COLO829 (cell line): Measurements from ENCODE around the gene B3GNT9.
"Not testable (repeated sequence)": the region's sequence is repeated elsewhere in the genome, so short reads cannot be mapped to it uniquely, and the experiment has no call there.

ENCODE experiments used
- DNase-seq: peaks from one replicate; pipeline ENCODE4 v3.0.0; 2012; ENCODE audit warnings: low spot score

The B3GNT9 gene

DNA sequence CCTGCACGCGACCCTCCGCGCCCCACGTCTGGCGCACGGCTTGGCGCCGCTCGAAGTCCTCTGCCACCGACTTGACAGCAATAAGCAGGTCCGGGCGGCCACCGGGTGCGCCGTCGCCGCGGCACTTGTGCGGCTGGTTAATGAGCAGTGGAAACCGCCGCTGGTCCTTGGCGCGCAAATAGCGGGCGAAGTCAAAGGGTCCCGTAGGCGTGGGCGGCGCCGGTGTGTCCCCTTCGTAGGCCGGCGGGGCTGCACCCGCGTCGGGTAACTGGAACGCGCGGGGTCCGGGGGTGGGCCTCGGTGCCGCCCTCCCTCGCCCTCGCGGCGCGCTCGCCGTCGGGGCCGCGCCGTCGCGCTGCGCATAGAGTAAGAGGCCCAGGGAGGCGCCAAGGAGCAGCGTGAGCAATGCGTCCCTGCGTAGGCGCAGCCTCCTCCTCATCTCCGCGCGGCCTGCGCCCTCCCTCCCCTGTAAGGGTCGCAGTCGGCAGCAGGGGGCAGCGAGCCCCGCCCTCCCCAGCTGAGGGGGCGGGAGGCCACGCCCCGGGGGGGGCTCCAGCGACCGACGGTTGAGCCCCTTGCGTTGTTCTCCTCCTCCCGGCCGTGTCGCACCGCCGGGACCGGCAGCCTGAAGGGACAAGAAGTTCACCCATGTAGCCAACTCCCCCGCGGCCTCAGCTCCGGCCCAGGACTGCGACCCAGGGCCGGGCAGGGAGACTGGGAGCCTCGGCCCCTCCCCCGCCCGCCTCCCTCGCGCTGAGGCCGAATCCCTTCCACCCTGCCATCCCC lies 558 bp downstream of the B3GNT9 start:
- DNase-seq = no peak

DNA sequence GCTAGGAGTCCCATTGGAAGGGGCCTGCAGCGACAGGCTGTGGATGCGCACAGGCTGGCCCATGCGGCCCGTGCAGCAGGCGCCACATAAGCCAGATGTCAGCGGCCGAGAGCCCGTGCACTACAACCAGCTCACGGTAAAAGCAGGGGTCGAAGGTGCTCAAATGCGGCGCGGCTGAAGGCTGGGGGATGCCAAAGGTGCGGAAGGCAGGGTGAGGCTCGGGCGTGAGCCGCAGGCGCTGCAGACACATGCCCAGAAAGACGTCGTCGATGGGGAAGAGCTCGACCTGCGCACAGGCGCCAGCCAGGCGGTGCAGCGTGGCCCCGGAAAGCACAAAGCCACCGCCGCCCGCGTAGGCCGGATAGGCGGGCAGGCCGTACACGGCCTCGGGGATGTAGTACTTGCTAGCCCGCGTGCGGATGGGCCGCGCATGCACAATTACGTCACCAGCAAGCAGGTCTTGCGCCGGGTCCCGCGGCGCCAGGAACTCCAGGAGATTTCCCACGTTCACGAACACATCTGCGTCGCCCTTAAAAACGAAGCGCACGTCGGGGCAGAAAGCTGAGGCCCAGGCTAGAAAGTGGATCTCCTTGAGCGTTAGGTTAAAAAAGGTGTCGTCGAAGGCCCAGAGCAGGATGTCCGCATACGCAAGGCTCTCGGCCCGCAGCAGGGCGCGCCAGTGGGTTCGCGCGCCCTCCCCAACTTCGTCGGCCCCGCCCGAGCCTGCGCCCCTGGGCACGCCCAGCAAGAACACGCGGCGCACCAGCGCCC lies 1.3 kb downstream of the B3GNT9 start:
- DNase-seq = no peak

DNA sequence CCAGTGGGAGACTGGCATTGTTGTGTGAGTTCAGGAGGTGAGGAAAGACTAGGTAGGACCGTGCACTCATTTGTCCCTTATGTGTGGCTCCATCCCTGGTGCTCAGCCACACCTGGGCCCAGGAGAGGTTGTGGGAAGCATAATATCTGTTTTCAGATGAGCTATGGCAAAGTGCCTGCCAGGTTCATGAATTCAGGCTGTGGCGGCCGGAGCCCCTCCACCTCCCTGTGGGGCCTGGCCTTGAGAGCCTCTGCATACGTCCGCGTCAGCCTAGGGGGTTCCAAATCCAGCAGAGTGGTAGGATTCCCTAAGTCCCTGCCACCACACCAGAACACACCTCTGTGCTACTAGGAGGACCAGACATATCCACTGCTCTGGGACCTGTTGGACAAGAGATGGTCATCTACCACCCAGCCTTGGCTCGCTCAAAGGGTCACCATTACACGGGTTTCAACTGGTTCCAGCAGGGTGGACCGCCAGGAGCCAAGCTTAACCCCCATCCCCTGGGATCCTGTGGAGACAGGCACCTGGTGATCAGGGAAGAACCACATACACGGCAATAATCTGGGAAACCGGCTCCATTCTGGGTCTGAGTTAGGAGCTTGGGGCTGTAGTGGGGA lies 2.0 kb downstream of the B3GNT9 start:
- no peak for DNase-seq

DNA sequence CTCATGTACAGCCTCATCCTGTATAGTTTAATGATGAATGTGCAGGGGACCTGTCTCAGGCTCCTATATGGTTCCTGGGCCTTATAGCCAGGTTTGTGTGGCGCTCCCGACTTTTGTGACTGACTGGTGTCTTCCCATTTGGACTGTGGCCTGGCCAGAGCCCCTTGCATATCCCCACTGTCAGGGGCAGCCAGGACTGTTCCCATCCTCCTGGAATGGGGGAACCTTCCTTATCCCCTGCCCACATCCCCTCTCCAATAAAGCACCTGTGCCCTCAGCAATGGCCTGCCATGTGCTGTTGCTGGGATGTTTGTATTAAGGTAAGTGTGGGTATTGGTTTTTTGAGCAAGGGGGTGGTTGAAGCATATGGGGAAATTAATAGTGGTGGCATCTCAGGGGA lies 2.6 kb downstream of the B3GNT9 start:
- DNase-seq = no peak

DNA sequence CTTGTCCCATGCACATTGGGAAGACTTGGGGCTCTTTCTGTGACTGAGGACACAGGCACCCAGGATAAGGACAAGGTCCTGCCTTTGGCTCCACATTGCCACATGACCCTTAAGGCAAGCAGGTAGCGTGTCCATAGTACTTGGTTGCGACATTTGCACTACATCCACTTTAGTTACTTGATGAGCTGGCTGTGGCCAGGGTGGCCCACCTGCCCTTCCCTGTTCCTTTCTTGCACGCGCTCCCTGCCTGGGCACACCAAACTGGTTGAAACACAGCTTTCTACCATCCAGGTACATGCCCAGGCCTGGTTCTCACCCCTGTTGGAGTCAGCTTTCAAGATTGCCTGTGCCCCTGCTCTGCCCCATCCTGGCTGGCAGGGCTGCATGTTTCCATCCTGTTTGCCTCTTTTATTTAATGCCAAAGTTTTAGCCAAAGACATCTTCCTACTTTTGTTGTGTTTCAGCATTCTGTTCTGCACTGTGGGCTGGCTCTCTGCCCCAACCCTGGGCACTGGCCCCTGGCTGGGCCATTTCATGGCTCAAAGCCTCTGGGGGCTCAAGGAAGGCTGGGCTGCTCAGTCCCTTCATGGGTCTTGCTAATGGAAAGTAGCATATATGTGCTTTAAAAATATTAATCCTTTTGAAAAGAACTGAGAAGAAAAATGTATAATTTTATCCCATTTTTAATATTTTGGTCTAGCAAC lies 3.2 kb downstream of the B3GNT9 start:
- no peak for DNase-seq

DNA sequence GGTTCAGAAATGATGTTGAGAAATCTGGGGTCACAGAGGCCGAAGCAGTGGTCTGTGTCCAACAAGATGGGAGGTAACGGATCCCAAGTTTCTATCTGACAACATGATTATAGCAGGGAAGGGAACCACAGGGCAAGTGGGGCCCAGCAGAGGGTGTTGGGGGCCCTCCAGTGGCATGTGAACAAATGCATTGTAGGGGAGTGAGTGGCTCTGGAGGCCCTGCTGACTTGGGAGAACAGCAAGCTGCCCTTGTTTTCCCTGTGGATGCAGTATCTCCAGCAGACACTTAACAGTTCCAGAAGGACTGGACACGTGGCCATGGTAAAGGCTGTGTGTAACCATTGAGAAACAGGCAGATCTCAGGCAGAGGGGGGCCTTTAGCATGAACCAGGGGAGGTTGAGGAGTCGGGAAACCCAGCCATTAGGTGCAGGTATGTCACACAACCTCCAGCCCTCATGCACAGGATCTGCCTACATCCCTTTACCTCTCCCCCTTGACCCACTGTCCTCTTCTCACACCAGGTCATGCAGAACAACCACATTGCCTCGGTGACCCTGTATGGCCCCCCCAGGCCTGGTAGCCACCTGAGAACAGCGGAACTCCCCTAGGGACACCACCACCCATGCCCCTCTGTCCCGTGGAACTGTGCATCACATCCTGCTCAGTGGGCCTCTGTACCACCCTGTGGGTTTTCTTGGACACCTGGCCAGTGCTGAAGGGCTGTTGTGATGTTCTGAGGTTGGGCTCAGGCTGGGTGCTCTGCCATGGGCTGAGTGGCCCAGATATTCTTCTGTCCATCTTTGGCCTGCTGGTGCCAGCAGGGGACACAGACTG lies 4.1 kb downstream of the B3GNT9 start:
- no peak for DNase-seq

DNA sequence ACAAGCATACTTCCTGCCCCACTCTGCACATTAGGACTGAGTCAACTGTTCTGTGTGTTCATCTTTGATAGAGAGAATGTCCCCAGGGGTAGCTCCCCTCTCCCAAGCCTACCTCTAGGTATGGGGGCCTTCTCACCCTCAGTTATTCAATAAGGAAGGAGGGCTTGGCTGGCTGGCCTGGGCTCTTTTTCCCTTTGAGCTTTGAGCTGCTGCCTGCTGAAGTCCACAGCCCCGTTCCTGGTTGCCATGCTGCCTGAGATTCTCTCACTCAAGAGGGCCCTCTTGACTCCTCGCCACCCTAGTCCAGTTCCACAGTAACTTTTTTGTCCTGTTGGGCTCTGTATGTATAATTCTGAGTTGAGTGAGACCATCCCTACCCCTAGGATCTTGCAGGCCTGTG lies 5.1 kb downstream of the B3GNT9 start:
- no peak for DNase-seq

DNA sequence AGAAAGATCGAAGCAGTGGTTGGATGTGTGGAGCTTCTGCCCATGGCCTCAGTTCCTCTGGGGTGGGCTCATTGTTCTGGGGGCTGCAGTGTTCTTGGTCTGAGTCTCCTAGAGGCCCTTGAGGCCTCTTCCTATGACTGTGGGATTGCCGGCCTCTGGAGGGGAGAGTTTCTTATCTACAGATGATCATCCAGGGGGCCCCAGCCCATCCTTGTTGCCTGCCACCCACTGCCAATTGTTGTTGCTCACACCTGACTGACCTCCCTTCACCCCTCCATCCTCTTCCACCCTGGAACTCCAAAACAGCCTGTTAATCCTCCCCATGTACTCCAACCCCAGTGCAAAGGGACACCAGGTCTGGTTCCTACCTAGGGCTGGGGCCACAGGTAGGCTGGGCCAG lies 5.9 kb downstream of the B3GNT9 start:
- no peak for DNase-seq

DNA sequence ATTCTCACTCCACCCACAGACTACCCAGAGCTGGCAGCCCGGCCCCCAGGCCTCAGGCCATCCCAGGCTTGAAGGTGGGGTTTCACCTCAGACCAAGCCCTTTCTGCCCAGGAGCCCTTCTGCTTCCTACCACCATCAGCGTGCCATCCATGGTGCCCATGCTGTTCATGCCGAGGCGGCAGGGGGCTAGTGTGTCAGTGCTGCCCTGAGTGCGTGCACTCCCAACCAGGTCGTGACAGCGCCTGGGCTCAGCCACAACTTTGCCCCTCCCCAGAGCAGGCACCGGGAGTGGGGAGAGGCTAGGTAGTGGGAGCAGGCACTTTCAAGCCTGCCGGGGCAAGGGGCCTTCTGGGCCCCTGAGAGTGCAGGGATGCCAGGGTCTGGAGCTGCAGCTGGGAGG lies 8.5 kb downstream of the B3GNT9 start:
- DNase-seq = no peak

DNA sequence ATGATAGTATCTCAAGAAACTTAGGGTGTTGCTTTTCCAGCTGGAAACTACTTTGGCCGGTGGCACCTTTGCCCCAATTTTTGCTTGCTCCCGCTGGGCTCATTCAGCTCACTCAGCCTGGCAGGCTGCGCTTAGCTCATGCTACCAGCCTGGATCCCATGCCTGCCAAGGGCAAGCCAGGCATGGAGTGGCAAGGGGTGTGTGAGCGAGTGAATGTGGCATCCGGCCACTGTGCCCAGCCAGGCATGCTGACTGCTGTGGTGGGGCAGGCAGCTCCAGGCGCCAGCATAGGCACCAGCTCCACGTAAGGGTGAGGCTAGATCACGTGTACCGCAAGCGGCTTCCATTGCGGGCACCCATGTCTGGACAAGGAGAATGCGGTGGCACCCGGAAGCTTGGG lies 9.4 kb downstream of the B3GNT9 start:
- DNase-seq = no peak

DNA sequence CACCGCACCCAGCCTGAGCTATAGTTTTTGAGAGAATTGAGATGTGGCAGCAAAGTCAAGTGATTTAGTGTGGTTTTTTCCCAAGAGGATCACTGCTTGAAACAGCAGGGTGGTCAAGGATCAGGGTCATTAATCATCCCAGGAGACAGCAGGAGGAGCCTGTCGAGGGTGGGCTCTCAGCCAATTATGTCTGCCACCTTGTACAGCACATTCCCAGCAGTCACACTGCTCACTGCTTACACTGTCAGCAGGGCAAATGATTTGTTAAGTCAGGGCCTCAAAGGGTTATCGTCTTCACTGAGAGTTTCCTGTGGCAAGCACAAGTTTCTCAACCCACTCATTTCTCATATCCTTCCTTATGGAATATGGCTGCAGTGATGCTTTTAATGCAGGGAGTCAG lies 13.2 kb downstream of the B3GNT9 start:
- no peak for DNase-seq

DNA sequence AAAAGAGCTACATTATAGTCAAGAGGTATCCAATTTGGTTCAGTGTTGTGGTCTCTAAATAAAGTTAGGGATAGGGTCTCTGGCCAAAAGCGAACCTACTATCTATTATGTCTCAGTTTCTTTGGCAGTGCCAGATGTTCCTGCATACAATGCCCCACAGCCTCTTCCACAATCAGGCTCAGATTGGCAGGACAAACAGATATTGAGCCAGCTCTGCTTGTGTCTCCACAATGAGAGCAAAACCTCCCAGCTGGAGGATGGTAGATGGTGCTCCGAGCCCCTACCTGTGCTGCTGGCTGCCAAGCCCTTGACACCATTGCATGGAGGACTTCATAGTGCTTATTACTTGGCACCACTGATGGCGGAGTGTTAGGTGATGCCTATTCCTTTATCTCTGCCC lies 21.4 kb downstream of the B3GNT9 start:
- DNase-seq = no peak

DNA sequence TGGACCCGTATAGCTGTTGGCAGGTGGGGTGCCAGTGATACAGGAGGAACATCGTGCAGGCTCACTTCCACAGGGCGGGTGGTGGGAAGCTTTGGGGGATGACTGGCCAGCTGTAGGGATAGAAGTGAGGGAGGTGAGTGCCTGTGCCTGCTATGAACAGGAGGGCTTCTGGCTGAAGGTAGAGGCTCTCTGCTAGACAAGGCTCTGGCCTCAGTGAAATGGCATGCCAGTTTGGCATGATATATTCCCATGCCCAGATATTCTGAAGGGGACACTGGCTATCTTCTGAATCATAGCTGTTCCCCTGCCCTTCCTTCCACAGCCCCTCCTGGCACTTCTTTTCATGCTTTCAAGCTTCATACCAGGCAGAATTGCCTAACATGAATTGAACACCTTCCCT lies 21.9 kb downstream of the B3GNT9 start:
- no peak for DNase-seq

DNA sequence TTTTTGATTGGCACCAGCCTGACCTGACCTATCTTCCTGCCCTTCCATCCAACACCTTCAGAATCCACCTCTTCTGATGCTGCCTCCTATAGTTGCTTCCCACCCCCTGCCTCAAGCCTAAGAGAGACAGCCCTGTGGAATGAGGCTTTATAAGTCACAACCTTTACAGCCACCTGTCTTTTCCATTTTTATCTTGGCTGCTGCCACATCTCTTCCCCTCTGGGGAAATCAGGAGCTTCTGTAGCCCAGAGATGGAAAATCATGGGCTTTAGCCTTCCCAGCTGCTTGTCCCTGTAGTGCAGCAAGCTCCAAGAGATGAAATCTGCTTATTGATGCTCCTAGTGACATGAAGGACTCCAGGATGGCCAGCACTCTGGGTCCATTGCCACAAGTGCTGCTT lies 22.4 kb downstream of the B3GNT9 start:
- no peak for DNase-seq

DNA sequence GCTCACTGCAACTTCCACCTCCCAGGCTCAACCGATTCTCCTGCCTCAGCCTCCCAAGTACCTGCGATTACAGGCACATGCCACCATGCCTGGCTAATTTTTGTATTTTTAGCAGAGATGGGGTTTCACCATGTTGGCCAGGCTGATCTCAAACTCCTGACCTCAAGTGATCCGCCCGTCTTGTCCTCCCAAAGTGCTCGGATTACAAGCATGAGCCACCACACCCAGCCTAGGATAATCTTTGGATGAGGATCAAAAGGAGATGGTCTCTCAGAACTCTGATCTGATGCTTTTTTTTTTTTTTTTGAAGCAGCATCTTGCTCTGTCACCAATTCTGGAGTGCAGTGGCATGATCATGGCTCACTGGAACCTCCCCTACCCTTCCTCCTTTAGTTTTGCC lies 28.0 kb downstream of the B3GNT9 start:
- not testable (repeated sequence) for DNase-seq

DNA sequence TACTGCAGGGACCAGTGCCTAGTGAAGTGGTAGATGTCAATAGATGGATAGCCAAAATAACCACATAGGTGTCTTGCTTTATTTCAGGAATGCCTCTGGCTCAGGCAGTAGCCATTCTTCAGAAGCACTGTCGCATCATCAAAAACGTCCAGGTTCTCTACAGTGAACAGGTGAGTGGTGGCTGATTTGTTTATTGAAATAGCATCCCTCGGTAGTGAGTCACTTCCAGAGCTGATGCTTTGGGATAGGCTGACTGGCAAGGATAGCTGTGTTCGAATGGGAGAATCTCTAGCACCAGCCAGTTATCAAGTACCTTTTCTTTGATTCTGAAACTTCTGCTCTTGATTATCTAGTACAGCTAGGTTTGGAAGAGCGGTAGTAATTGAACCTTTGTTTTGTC lies 30.8 kb downstream of the B3GNT9 start:
- DNase-seq = no peak

DNA sequence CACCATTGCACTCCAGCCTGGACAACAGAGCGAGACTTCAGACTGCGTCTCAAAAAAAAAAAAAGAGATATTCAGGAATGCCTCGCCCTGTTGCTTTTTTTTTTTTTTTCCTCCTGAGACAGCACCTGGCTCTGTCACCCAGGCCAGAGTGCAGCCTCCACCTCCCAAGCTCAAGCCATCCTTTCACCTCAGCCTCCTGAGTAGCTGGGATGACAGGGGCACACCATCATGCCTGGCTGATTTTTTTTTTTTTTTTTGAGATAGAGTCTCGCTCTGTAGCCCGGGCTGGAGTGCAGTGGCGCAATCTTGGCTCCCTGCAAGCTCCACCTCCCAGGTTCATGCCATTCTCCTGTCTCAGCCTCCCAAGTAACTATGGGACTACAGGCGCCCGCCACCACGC lies 33.1 kb downstream of the B3GNT9 start:
- no peak for DNase-seq

DNA sequence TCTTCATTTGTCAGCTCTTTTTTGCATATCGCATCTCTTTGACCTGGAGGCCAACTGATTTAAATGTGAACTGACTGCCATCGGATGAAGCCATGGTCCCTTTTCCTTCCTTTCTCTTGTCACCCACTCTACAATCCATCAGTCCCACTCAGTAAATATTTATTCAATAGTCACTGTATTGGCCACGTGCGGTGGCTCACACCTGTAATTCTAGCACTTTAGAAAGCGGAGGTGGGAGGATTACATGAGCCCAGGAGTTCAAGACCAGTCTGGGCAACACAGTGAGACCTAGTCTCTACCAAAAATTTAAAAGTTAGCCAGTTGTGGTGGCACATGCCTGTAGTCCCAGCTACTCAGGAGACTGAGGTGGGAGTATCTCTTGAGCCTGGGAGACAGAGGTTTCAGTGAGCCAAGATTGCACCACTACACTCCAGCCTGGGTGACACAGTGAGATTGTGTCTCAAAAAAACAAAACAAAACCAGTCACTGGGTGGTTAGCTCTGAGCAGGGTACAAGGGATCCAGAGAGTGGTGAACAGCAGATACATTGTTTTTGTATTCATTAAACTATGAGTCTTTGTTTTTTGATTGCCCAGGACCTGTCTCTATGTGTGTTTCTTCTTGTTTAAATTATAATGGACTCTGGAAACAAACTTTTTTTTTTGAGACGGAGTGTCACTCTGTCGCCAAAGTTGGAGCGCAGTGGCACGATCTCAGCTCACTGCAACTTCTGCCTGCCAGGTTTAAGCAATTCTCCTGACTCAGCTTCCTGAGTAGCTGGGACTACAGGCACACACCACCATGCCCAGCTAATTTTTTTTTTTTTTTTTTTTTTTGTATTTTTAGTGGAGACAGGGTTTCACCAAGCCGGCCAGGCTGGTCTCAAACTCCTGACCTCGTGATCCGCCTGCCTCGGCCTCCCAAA lies 34.1 kb downstream of the B3GNT9 start:
- DNase-seq = no peak

DNA sequence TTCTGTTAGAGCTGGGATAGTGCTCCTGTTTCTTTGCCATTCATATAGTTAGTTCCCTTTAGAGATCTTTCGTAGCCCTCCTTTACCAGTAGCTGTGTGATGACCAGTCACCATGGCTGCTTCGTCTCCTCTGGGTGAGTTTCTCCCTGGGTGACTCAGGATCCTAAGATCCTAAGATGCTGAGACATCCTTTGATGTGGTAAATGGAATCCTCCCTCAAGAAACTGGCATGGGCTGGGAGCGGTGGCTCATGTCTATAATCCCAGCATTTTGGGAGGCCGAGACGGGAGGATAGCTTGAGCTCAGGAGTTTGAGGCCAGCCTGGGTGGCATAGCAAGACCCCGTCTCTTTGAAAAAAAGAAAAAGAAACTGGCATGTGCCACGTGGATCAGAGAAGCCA lies 35.2 kb downstream of the B3GNT9 start:
- DNase-seq = peak; percentile 77

DNA sequence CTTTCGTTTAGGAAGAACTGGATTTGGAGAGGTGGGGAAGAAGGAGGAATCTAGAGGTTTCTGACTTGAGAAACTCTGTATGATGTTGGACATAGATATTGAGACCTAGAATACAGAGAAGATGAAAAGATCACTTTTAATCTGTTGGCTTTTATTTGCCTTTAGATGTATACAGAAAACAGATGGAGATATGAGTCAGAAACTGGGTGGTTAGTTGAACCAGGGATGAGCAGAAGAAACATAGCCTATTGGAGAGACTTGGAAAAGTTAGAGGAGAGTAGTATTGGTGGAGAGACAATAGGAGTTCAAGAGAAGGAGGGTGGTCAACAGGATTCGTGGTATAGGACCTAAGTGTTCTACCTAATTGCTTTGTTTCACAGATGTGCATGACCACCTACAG lies 36.0 kb downstream of the B3GNT9 start:
- no peak for DNase-seq
